ENCODE results near the gene SLC11A1. TPM values are rescaled to one million over a fixed set of nuclear protein-coding genes. Genes with fewer than 3 reads are reported as not detected.

SLC11A1 gene
- polyA plus RNA-seq, 1 donor (not counting 4 experiments of a cell fraction or from before 2014, with no cell fraction given): 0.46 TPM

- Histone ChIP-seq H3K9me1 (ENCODE audit: control insufficient read depth, extremely low read depth, insufficient read depth, low read length) (no peaks in the 10 kb centered on the region), H3K79me2 (ENCODE audit: control insufficient read depth, insufficient read depth, low read length) (peaks cover 22% of the 10 kb centered on the region), H4K20me1 (ENCODE audit: control insufficient read depth, extremely low read depth, insufficient read depth, low read length) (no peaks in the 10 kb centered on the region), H3K9me3 (ENCODE audit: control insufficient read depth, low read depth, low read length) (no peaks in the 10 kb centered on the region), H3K4me3 (ENCODE audit: control insufficient read depth in 2 of 3, extremely low read depth in 1 of 3, insufficient read depth in 2 of 3, low read depth in 1 of 3, low read length in 3 of 3) (no peak overlapping the region), H3K27ac (ENCODE audit: control insufficient read depth, insufficient read depth, low read length) (no peak overlapping the region), H3K36me3 (ENCODE audit: control insufficient read depth in 2 of 2, extremely low read depth in 1 of 2, insufficient read depth in 2 of 2, low read length in 2 of 2) (peaks cover 12 to 13% of the 10 kb centered on the region in 2 experiments), H3K4me1 (ENCODE audit: control insufficient read depth, extremely low read depth, insufficient read depth, low read length) (peaks cover 27% of the 10 kb centered on the region), H3K4me2 (ENCODE audit: control insufficient read depth, extremely low read depth, insufficient read depth, low read depth, low read length) (no peak overlapping the region), H3K27me3 (ENCODE audit: control insufficient read depth, extremely low read depth, insufficient read depth, low read length) (no peaks in the 10 kb centered on the region), H3K9ac (ENCODE audit: control insufficient read depth, extremely low read depth, insufficient read depth, low read length) (no peak overlapping the region), H2AFZ (ENCODE audit: control insufficient read depth, low read length) (no peak overlapping the region)
- DNase-seq (ENCODE audit: low read depth, low spot score): no peak
- no peak for FAIRE-seq
- dilution Hi-C loops (cut with MboI; ENCODE audit: extremely low pct_ligation_motif_present, low sequenced_read_pairs): no loop called here
- TF ChIP-seq CTCF (optimal IDR thresholded peaks at IDR 0.05 in 1 of 3, IDR thresholded peaks at IDR 0.05 in 1 of 3, conservative IDR thresholded peaks at IDR 0.05 in 1 of 3; ENCODE audit: extremely low read depth in 1 of 3, insufficient read depth in 2 of 3, low read length in 3 of 3) (no peak), EZH2 (IDR thresholded peaks at IDR 0.05; ENCODE audit: low read length) (no peak)
Measured at GRCh38 chr2:218404351-218405085, 22.4 kb downstream of the SLC11A1 start.

GRCh38 chr2:218405086-218405745 lies 23.1 kb downstream of the SLC11A1 start:
- dilution Hi-C loops (cut with MboI; ENCODE audit: extremely low pct_ligation_motif_present, low sequenced_read_pairs): no loop called here
- peaks cover 27% of the 10 kb centered on the region for H3K4me1 ChIP-seq (ENCODE audit: control insufficient read depth, extremely low read depth, insufficient read depth, low read length)

More at GRCh38 chr2:218405086-218405745, 23.1 kb downstream of the SLC11A1 start:
- Histone ChIP-seq H3K9me1 (ENCODE audit: control insufficient read depth, extremely low read depth, insufficient read depth, low read length) (no peaks in the 10 kb centered on the region), H3K4me3 (ENCODE audit: control insufficient read depth in 2 of 3, extremely low read depth in 1 of 3, insufficient read depth in 2 of 3, low read depth in 1 of 3, low read length in 3 of 3) (no peak overlapping the region), H3K27ac (ENCODE audit: control insufficient read depth, insufficient read depth, low read length) (peak overlapping the region; percentile 39), H2AFZ (ENCODE audit: control insufficient read depth, low read length) (no peak overlapping the region), H4K20me1 (ENCODE audit: control insufficient read depth, extremely low read depth, insufficient read depth, low read length) (no peaks in the 10 kb centered on the region), H3K36me3 (ENCODE audit: control insufficient read depth in 2 of 2, extremely low read depth in 1 of 2, insufficient read depth in 2 of 2, low read length in 2 of 2) (peaks cover 12 to 13% of the 10 kb centered on the region in 2 experiments), H3K27me3 (ENCODE audit: control insufficient read depth, extremely low read depth, insufficient read depth, low read length) (no peaks in the 10 kb centered on the region), H3K4me2 (ENCODE audit: control insufficient read depth, extremely low read depth, insufficient read depth, low read depth, low read length) (peak overlapping the region; percentile 80), H3K9me3 (ENCODE audit: control insufficient read depth, low read depth, low read length) (no peaks in the 10 kb centered on the region), H3K79me2 (ENCODE audit: control insufficient read depth, insufficient read depth, low read length) (peaks cover 20% of the 10 kb centered on the region), H3K9ac (ENCODE audit: control insufficient read depth, extremely low read depth, insufficient read depth, low read length) (peak overlapping the region; percentile 54)
- DNase-seq (ENCODE audit: low read depth, low spot score): no peak
- FAIRE-seq: no peak
- TF ChIP-seq EZH2 (IDR thresholded peaks at IDR 0.05; ENCODE audit: low read length): no peak
- no peak for TF ChIP-seq CTCF (optimal IDR thresholded peaks at IDR 0.05 in 1 of 3, IDR thresholded peaks at IDR 0.05 in 1 of 3, conservative IDR thresholded peaks at IDR 0.05 in 1 of 3; ENCODE audit: extremely low read depth in 1 of 3, insufficient read depth in 2 of 3, low read length in 3 of 3)

Data from keratinocyte (primary cell).